ENCODE data around the gene STK35. TPM values are rescaled to one million over a fixed set of nuclear protein-coding genes. Genes with fewer than 3 reads are reported as not detected.
"Not testable (repeated sequence)": the region's sequence is repeated elsewhere in the genome, so short reads cannot be mapped to it uniquely, and the experiment has no call there.

The STK35 gene
- total RNA-seq, 2 experiments from 2014 or later, result 18.0 to 18.4 TPM

DNA sequence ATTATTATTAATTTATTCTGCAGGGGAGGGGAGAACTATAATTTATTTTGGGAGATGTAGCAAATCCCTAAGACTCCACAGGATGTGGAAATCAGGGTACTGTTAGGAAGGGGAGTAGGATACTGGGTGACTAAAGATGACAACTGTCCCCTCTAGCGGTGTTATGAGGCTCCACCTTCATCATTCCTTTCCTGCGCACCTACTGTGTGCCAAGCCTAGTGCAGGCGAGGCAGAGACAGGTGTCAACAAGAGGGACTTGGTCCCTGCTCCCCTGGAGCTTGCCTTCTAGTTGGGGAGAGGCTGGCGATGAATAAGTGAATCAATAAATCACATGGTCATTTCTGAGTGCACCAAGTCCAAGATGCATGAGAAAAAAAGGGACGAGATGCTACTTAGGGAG, 65.5 kb downstream of the STK35 start:
- Mint-ChIP-seq H3K4me1 (ENCODE audit: low read depth) (no peaks in the 10 kb centered on the region), H3K4me3 (no peak overlapping the region), H3K27me3 (peaks cover 9% of the 10 kb centered on the region), H3K27ac (no peak overlapping the region), H3K36me3 (ENCODE audit: low read depth) (no peaks in the 10 kb centered on the region), H3K9me3 (no peaks in the 10 kb centered on the region)
- ATAC-seq (no peak), DNase-seq (no peak)
- intact Hi-C loops (cut with micrococcal nuclease), result no loop called here
- CTCF ChIA-PET, result no interaction called here
- POLR2A ChIA-PET, result no interaction called here
- TF ChIP-seq, protein P1, sequence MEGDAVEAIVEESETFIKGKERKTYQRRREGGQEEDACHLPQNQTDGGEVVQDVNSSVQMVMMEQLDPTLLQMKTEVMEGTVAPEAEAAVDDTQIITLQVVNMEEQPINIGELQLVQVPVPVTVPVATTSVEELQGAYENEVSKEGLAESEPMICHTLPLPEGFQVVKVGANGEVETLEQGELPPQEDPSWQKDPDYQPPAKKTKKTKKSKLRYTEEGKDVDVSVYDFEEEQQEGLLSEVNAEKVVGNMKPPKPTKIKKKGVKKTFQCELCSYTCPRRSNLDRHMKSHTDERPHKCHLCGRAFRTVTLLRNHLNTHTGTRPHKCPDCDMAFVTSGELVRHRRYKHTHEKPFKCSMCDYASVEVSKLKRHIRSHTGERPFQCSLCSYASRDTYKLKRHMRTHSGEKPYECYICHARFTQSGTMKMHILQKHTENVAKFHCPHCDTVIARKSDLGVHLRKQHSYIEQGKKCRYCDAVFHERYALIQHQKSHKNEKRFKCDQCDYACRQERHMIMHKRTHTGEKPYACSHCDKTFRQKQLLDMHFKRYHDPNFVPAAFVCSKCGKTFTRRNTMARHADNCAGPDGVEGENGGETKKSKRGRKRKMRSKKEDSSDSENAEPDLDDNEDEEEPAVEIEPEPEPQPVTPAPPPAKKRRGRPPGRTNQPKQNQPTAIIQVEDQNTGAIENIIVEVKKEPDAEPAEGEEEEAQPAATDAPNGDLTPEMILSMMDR (IDR thresholded peaks at IDR 0.05), result no peak

DNA sequence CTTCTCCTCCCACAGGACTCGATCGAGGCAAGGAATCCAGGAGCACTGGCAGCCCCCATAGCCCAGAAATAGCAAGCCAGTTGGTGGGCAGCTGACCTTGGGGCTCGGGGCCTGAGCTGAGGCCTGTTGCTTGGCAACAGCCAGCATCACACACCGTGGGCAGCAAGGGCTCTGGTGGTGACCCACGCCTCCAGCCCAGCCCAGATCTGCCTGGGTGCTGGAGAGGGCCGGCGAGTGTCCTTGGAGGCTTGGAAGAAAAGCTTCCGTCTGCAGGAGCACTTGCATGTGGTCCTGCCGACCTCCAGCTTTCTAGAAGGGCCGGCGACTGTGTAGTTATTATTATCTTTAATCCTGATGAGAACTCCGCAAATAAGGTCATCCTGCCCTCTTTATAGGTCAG, 67.3 kb downstream of the STK35 start:
- Mint-ChIP-seq H3K4me1 (ENCODE audit: low read depth) (peaks cover 2% of the 10 kb centered on the region), H3K27me3 (peaks cover 13% of the 10 kb centered on the region), H3K27ac (no peak overlapping the region), H3K4me3 (no peak overlapping the region), H3K9me3 (no peaks in the 10 kb centered on the region), H3K36me3 (ENCODE audit: low read depth) (no peaks in the 10 kb centered on the region)
- intact Hi-C loops (cut with micrococcal nuclease), result no loop called here
- DNase-seq (no peak), ATAC-seq (no peak)
- TF ChIP-seq, protein P1 (IDR thresholded peaks at IDR 0.05), result no peak
- ChIA-PET POLR2A (no interaction called here), CTCF (no interaction called here)

DNA sequence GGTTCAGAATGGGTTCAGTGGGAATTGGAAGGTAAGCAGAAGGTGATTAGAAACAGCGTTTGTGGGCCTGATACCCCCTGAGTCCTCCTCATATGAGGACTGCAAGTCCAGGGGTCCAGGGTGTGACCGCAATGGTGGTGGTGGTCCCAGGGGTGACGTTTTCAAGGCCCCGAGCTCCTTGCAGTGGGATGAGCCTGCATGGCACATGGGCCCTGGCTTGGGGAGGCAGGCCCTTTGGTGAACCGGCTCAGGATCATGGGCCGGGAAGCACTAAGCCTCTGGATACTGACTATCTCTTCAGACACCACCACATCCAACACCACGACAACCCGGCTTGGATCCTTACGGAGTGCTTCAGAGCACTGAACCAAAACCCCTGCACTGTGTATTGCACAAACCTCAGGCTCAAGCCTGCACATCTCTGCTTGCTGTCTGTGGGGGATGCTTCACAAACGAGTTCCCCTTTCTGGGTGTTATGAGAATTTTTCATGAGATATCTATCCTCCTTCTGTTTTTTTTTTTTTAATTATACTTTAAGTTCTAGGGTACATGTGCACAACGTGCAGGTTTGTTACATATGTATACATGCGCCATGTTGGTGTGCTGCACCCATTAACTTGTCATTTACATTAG, 67.9 kb downstream of the STK35 start:
- no peak for ATAC-seq
- intact Hi-C loops (cut with micrococcal nuclease), result loop anchor here (5.0 kb wide), 2 partner anchors 67 to 162 kb away; partner anchors contain the start of gene STK35
- no peak overlapping the region for H3K27ac Mint-ChIP-seq

DNA sequence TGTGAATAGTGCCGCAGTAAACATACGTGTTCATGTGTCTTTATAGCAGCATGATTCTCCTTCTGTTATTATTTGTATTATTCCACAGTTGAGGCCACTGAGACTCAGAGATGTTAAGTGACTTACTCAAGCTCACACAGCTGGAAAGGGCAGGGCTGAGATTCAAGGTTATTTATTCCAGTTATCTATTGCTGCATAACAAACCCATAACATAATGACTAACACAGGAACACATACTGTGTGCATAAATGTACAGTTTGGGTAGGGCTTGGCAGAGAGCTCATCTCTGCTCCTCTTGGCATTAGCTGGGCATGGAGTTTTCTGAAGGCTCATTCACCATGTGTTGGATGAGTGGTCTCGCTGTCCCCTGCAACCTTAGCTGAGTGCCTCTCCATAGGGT, 68.8 kb downstream of the STK35 start:
- H3K4me1 Mint-ChIP-seq (ENCODE audit: low read depth), result peaks cover 2% of the 10 kb centered on the region
- no peaks in the 10 kb centered on the region for H3K9me3 Mint-ChIP-seq
- intact Hi-C loops (cut with micrococcal nuclease), result loop anchor here (5.0 kb wide), 2 partner anchors 68 to 163 kb away; partner anchors contain the start of gene STK35
- no peaks in the 10 kb centered on the region for H3K36me3 Mint-ChIP-seq (ENCODE audit: low read depth)
- H3K27ac Mint-ChIP-seq, result no peak overlapping the region
- TF ChIP-seq, protein P1 (IDR thresholded peaks at IDR 0.05), result no peak
- DNase-seq, result no peak
- no peak overlapping the region for H3K4me3 Mint-ChIP-seq
- ATAC-seq, result no peak
- ChIA-PET POLR2A (no interaction called here), CTCF (interaction anchor here (0.8 to 6.4 kb wide), 5 partner anchors 13 to 282 kb away, joined by 3 to 68 read pairs (median 4); no protein-coding TSS in a partner anchor)
- peaks cover 15% of the 10 kb centered on the region for H3K27me3 Mint-ChIP-seq

More for the DNA sequence above, 67.9 kb downstream of the STK35 start:
- Mint-ChIP-seq H3K36me3 (ENCODE audit: low read depth) (no peaks in the 10 kb centered on the region), H3K4me3 (no peak overlapping the region), H3K9me3 (no peaks in the 10 kb centered on the region), H3K27me3 (peaks cover 14% of the 10 kb centered on the region), H3K4me1 (ENCODE audit: low read depth) (peaks cover 2% of the 10 kb centered on the region)
- ChIA-PET CTCF (no interaction called here), POLR2A (no interaction called here)
- TF ChIP-seq, protein P1 (IDR thresholded peaks at IDR 0.05), result no peak
- DNase-seq, result no peak

DNA sequence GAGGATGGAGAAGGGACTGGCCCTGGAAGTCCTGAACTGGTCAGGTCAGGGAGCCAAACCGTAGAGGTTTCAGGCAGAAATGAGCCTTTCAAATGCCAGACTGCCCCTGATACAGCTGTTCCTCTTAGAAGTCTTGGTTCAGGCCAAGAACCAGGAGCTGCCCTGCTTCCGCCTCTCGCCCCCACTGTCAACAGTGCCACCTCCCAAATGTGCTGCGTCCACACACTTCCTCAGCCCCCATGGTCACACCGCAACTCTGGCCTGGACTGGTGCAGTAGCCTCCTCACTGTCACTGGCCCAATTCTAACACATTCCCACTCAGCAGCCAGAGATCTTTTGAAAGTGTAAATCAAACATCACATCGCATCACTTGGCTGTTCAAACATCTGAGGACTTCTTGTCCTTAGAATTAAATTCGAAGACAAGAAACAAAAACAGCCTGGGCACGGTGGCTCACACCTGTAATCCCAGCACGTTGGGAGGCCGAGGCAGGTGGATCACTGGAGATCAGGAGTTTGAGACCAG, 69.7 kb downstream of the STK35 start:
- intact Hi-C loops (cut with micrococcal nuclease), result loop anchor here (5.0 kb wide), 2 partner anchors 69 to 164 kb away; partner anchors contain the start of gene STK35
- CTCF ChIA-PET, result interaction anchor here (0.8 to 6.4 kb wide), 7 partner anchors 12 to 281 kb away, joined by 3 to 68 read pairs (median 4); no protein-coding TSS in a partner anchor
- no peak for DNase-seq
- ATAC-seq, result no peak
- H3K27me3 Mint-ChIP-seq, result peaks cover 15% of the 10 kb centered on the region
- no peaks in the 10 kb centered on the region for H3K9me3 Mint-ChIP-seq
- H3K27ac Mint-ChIP-seq, result no peak overlapping the region
- peaks cover 2% of the 10 kb centered on the region for H3K4me1 Mint-ChIP-seq (ENCODE audit: low read depth)
- H3K36me3 Mint-ChIP-seq (ENCODE audit: low read depth), result no peaks in the 10 kb centered on the region
- H3K4me3 Mint-ChIP-seq, result no peak overlapping the region
- POLR2A ChIA-PET, result no interaction called here
- TF ChIP-seq, protein P1 (IDR thresholded peaks at IDR 0.05), result no peak

DNA sequence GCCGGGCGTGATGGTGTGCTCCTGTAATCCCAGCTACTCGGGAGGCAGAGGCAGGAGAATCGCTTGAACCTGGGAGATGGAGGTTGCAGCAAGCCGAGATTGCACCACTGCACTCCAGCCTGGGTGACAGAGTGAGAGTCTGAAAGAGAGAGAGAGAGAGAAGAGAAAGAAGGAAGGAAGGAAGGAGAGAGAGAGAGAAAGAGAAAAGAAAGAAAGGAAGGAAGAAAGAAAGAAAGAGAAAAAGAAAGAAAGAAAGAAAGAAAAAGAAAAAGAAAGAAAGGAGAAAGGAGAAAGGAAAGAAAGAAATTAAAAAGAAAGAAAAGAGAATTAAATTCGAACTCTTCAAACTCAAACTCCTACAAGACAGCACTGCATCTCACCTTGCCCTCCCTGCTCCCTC, 70.2 kb downstream of the STK35 start:
- H3K36me3 Mint-ChIP-seq (ENCODE audit: low read depth); ATAC-seq; POLR2A ChIA-PET; H3K4me1 Mint-ChIP-seq (ENCODE audit: low read depth); DNase-seq; H3K9me3 Mint-ChIP-seq; H3K4me3 Mint-ChIP-seq; H3K27ac Mint-ChIP-seq: not testable (repeated sequence)
- intact Hi-C loops (cut with micrococcal nuclease), result loop anchor here (1.0 to 5.0 kb wide), 3 partner anchors 70 to 207 kb away; partner anchors contain the start of gene STK35
- CTCF ChIA-PET, result interaction anchor here (0.6 to 6.4 kb wide), 38 partner anchors 11 to 407 kb away, joined by 3 to 68 read pairs (median 5); partner anchors contain the start of gene STK35
- H3K27me3 Mint-ChIP-seq, result peaks cover 15% of the 10 kb centered on the region

Data from activated CD8-positive, alpha-beta T cell treated with anti-CD3 and anti-CD28 coated beads for 36 hours (primary cell).